Glutamatergic neuron (in vitro differentiated cells): ENCODE measurements around the gene CORO2A. TPM values are rescaled to one million over a fixed set of nuclear protein-coding genes. Genes with fewer than 3 reads are reported as not detected.

Source experiments
- DNase-seq: peaks from one replicate; pipeline ENCODE4 v3.0.0; 2022
- H3K27ac Mint-ChIP-seq: one replicate; pipeline ENCODE4 v1.8.0; 2020; ENCODE audit warnings: mild to moderate bottlenecking, mixed read lengths, inconsistent platforms; ENCODE audit not compliant: unreplicated experiment
- H3K27me3 Mint-ChIP-seq: one replicate; pipeline ENCODE4 v1.8.0; 2020; ENCODE audit warnings: mild to moderate bottlenecking, moderate library complexity, mixed read lengths, inconsistent platforms; ENCODE audit not compliant: unreplicated experiment
- H3K36me3 Mint-ChIP-seq: one replicate; pipeline ENCODE4 v1.8.0; 2020; ENCODE audit warnings: mild to moderate bottlenecking, mixed read lengths, inconsistent platforms; ENCODE audit not compliant: unreplicated experiment
- H3K4me1 Mint-ChIP-seq: one replicate; pipeline ENCODE4 v1.8.0; 2020; ENCODE audit warnings: mild to moderate bottlenecking, low read depth, mixed read lengths, inconsistent platforms; ENCODE audit not compliant: unreplicated experiment
- H3K4me3 Mint-ChIP-seq: one replicate; pipeline ENCODE4 v1.8.0; 2020; ENCODE audit warnings: mild to moderate bottlenecking, mixed read lengths, inconsistent platforms; ENCODE audit not compliant: unreplicated experiment
- H3K9me3 Mint-ChIP-seq: one replicate; pipeline ENCODE4 v1.8.0; 2020; ENCODE audit warnings: mild to moderate bottlenecking, moderate library complexity, mixed read lengths, inconsistent platforms; ENCODE audit not compliant: unreplicated experiment
- CTCF ChIP-seq: fragments of 200-600 bp; sonication (generic); IDR thresholded peaks from one replicate; pipeline ENCODE4 v1.5.0; 2021; ENCODE audit not compliant: partially characterized antibody, unreplicated experiment
- total RNA-seq: library from RNA; stranded (reverse); fragmentation: NEBNext Ultra II Directional; extraction: Animal tissue kit (Norgen Biotek cat#: 25700); gene quantifications from one replicate; pipeline ENCODE4 v1.2.1, GENCODE V29; 2021; ENCODE audit not compliant: unreplicated experiment

Gene CORO2A
- total RNA-seq, 1 donor from 2014 or later = 23.9 TPM

GRCh38 chr9:98219794-98220370, 27.4 kb upstream of the CORO2A start:
- peaks cover 3% of the 10 kb centered on the region for H3K9me3 Mint-ChIP-seq
- peaks cover 30% of the 10 kb centered on the region for H3K4me1 Mint-ChIP-seq
- DNase-seq = no peak
- peak overlapping the region; percentile 43 for H3K27ac Mint-ChIP-seq
- peaks cover 10% of the 10 kb centered on the region for H3K27me3 Mint-ChIP-seq
- no peak overlapping the region for H3K4me3 Mint-ChIP-seq
- no peak for TF ChIP-seq CTCF
- peaks cover 10% of the 10 kb centered on the region for H3K36me3 Mint-ChIP-seq

GRCh38 chr9:98219364-98219716, 26.9 kb upstream of the CORO2A start:
- TF ChIP-seq CTCF = no peak
- Mint-ChIP-seq H3K36me3 (peaks cover 10% of the 10 kb centered on the region), H3K27ac (no peak overlapping the region), H3K4me3 (no peak overlapping the region), H3K9me3 (peaks cover 2% of the 10 kb centered on the region), H3K27me3 (peaks cover 7% of the 10 kb centered on the region), H3K4me1 (peaks cover 30% of the 10 kb centered on the region)
- DNase-seq = no peak

GRCh38 chr9:98218562-98219363, 26.3 kb upstream of the CORO2A start:
- DNase-seq = no peak

GRCh38 chr9:98217255-98217654, 24.8 kb upstream of the CORO2A start:
- no peak overlapping the region for H3K27ac Mint-ChIP-seq
- H3K27me3 Mint-ChIP-seq = peaks cover 9% of the 10 kb centered on the region
- no peak for TF ChIP-seq CTCF
- peaks cover 4% of the 10 kb centered on the region for H3K36me3 Mint-ChIP-seq
- H3K9me3 Mint-ChIP-seq = peaks cover 2% of the 10 kb centered on the region
- no peak overlapping the region for H3K4me3 Mint-ChIP-seq
- peaks cover 22% of the 10 kb centered on the region for H3K4me1 Mint-ChIP-seq
- no peak for DNase-seq

More at GRCh38 chr9:98218562-98219363, 26.3 kb upstream of the CORO2A start:
- peaks cover 10% of the 10 kb centered on the region for H3K36me3 Mint-ChIP-seq
- peaks cover 30% of the 10 kb centered on the region for H3K4me1 Mint-ChIP-seq
- no peak overlapping the region for H3K27ac Mint-ChIP-seq
- H3K9me3 Mint-ChIP-seq = peaks cover 2% of the 10 kb centered on the region
- H3K4me3 Mint-ChIP-seq = no peak overlapping the region
- no peak for TF ChIP-seq CTCF
- H3K27me3 Mint-ChIP-seq = peaks cover 7% of the 10 kb centered on the region

- Mint-ChIP-seq H3K9me3 (no peaks in the 10 kb centered on the region), H3K36me3 (no peaks in the 10 kb centered on the region), H3K4me3 (no peak overlapping the region), H3K27me3 (peaks cover 11% of the 10 kb centered on the region), H3K4me1 (peaks cover 18% of the 10 kb centered on the region), H3K27ac (no peak overlapping the region)
- no peak for TF ChIP-seq CTCF
- DNase-seq = no peak
Measured at GRCh38 chr9:98216391-98216790, 24.0 kb upstream of the CORO2A start.
